IMR-90 (cell line): ENCODE results near the gene CRIP1. TPM values are rescaled to one million over a fixed set of nuclear protein-coding genes. Genes with fewer than 3 reads are reported as not detected.

Experiments used
- ATAC-seq: fragments of 200-7000 bp; cut with Tn5 transposase; 2 replicates; pipeline ENCODE4 v1.9.1; 2020; ENCODE audit warnings: low read depth, mild to moderate bottlenecking, moderate library complexity
- BruUV-seq: library from RNA; stranded (reverse); fragments of 400-500 nt; replicated peaks from 2 replicates; lab custom pipeline; 2021; lab: Mats Ljungman, UMichigan
- CTCF ChIA-PET: fragments of 300-600 bp; formaldehyde crosslinking; extraction: SDS; loops from one replicate; lab custom pipeline; 2021; ENCODE audit warnings: antibody characterized with exemption; lab: Yijun Ruan, JAX
- POLR2A ChIA-PET: fragments of 300-600 bp; sonication (Branson Sonifier 250); formaldehyde crosslinking; loops from one replicate; lab custom pipeline; 2022; ENCODE audit warnings: antibody characterized with exemption; ENCODE audit not compliant: unreplicated experiment; lab: Charles Lee
- DNase-seq: peaks from one replicate; pipeline ENCODE4 v3.0.0; 2013
- H2AFZ ChIP-seq: replicated peaks from 2 replicates; pipeline ENCODE3; 2013; ENCODE audit warnings: low read length, mild to moderate bottlenecking; ENCODE audit not compliant: poor library complexity
- H2AK5ac ChIP-seq: 2 replicates; pipeline ENCODE4 v1.6.1; 2013; ENCODE audit warnings: low read depth, low read length, inconsistent platforms
- H2AK9ac ChIP-seq: replicated peaks from 2 replicates; pipeline ENCODE3; 2013; ENCODE audit warnings: mild to moderate bottlenecking, low read depth, low read length, moderate library complexity; ENCODE audit not compliant: poor library complexity
- H2BK120ac ChIP-seq: 2 replicates; pipeline ENCODE4 v1.6.1; 2013; ENCODE audit warnings: low read depth, low read length, inconsistent platforms
- H2BK15ac ChIP-seq: 3 replicates; pipeline ENCODE4 v1.6.1; 2013; ENCODE audit warnings: low read depth, low read length, inconsistent platforms
- H2BK20ac ChIP-seq: 2 replicates; pipeline ENCODE4 v1.6.1; 2013; ENCODE audit warnings: low read depth, mild to moderate bottlenecking, inconsistent platforms, low read length, moderate library complexity
- H2BK5ac ChIP-seq: 2 replicates; pipeline ENCODE4 v1.6.1; 2013; ENCODE audit warnings: mild to moderate bottlenecking, low read depth, low read length, inconsistent platforms; ENCODE audit not compliant: poor library complexity, severe bottlenecking
- H3K14ac ChIP-seq: replicated peaks from 2 replicates; pipeline ENCODE4 v1.6.1; 2013; ENCODE audit warnings: low read depth, low read length, inconsistent platforms
- H3K18ac ChIP-seq: 2 replicates; pipeline ENCODE4 v1.6.1; 2013; ENCODE audit warnings: low read depth, low read length, control low read depth
- H3K23ac ChIP-seq: 2 replicates; pipeline ENCODE4 v1.6.1; 2013; ENCODE audit warnings: low read depth, low read length, inconsistent platforms
- H3K27ac ChIP-seq: 2 replicates; pipeline ENCODE4 v1.5.1; 2013; ENCODE audit warnings: mild to moderate bottlenecking, control low read depth, low read length; ENCODE audit not compliant: insufficient read depth
- H3K27me3 ChIP-seq: 2 replicates; pipeline ENCODE4 v1.6.1; 2013; ENCODE audit warnings: low read length; ENCODE audit not compliant: control insufficient read depth, insufficient read depth
- H3K36me3 ChIP-seq: 2 replicates; pipeline ENCODE4 v1.6.1; 2013; ENCODE audit warnings: low read length, mixed read lengths; ENCODE audit not compliant: control insufficient read depth, insufficient read depth
- H3K4ac ChIP-seq: 2 replicates; pipeline ENCODE4 v1.6.1; 2013; ENCODE audit warnings: low read depth, low read length, inconsistent platforms
- H3K4me1 ChIP-seq: 2 replicates; pipeline ENCODE4 v1.6.1; 2013; ENCODE audit warnings: low read length, mixed read lengths; ENCODE audit not compliant: control insufficient read depth, insufficient read depth
- H3K4me2 ChIP-seq: 2 replicates; pipeline ENCODE4 v1.6.1; 2013; ENCODE audit warnings: low read depth, mild to moderate bottlenecking, control low read depth, low read length, moderate library complexity
- H3K4me3 ChIP-seq: 2 replicates; pipeline ENCODE4 v1.5.1; 2013; ENCODE audit warnings: low read depth, mild to moderate bottlenecking, control low read depth, low read length, moderate library complexity; ENCODE audit not compliant: insufficient read depth
- H3K56ac ChIP-seq: 2 replicates; pipeline ENCODE4 v1.6.1; 2013; ENCODE audit warnings: low read length, inconsistent platforms; ENCODE audit not compliant: insufficient read depth; ENCODE audit errors: extremely low read depth
- H3K79me1 ChIP-seq, 2 experiments: 2 replicates each; pipeline ENCODE4 v1.6.1; 2013; ENCODE audit warnings: low read length in 2 of 2, inconsistent platforms in 1 of 2, low read depth in 1 of 2
- H3K9ac ChIP-seq: 2 replicates; pipeline ENCODE4 v1.6.1; 2013; ENCODE audit warnings: low read depth, low read length, control low read depth
- H3K9me1 ChIP-seq: 2 replicates; pipeline ENCODE4 v1.6.1; 2013; ENCODE audit warnings: low read length, inconsistent platforms; ENCODE audit not compliant: insufficient read depth
- H3K9me3 ChIP-seq: 2 replicates; pipeline ENCODE4 v1.6.1; 2013; ENCODE audit warnings: low read length; ENCODE audit not compliant: control insufficient read depth, insufficient read depth
- H4K20me1 ChIP-seq: 2 replicates; pipeline ENCODE4 v1.6.1; 2013; ENCODE audit warnings: low read length, inconsistent platforms; ENCODE audit not compliant: insufficient read depth
- H4K5ac ChIP-seq: 2 replicates; pipeline ENCODE4 v1.6.1; 2013; ENCODE audit warnings: mild to moderate bottlenecking, low read depth, low read length, control low read depth
- H4K8ac ChIP-seq, 2 experiments: 2 replicates each; pipeline ENCODE4 v1.6.1; 2013; ENCODE audit warnings: low read depth in 2 of 2, low read length in 2 of 2, control low read depth in 1 of 2, inconsistent platforms in 1 of 2
- H4K91ac ChIP-seq: 2 replicates; pipeline ENCODE4 v1.6.1; 2013; ENCODE audit warnings: low read depth, low read length, inconsistent platforms; ENCODE audit not compliant: insufficient read depth
- CEBPB ChIP-seq: IDR thresholded peaks from 2 replicates; pipeline ENCODE4 v1.6.1; 2012; ENCODE audit warnings: low read depth, low read length, improper control_type of control experiment
- MAFK ChIP-seq: IDR thresholded peaks from 2 replicates; pipeline ENCODE4 v1.6.1; 2012; ENCODE audit warnings: low read depth, low read length, improper control_type of control experiment
- MAZ ChIP-seq: IDR thresholded peaks from 2 replicates; pipeline ENCODE4 v1.6.1; 2012; ENCODE audit warnings: low read depth, mild to moderate bottlenecking, low read length, improper control_type of control experiment, moderate library complexity, borderline replicate concordance
- MXI1 ChIP-seq: IDR thresholded peaks from 2 replicates; pipeline ENCODE4 v1.6.1; 2012; ENCODE audit warnings: low read depth, mild to moderate bottlenecking, low read length, moderate library complexity, borderline replicate concordance
- NFE2L2 ChIP-seq: fragments of 150-350 bp; IDR thresholded peaks from 2 replicates; pipeline ENCODE4 v1.6.1; 2016; ENCODE audit warnings: low read depth, mild to moderate bottlenecking, low read length
- SMC3 ChIP-seq: fragments of 150-350 bp; IDR thresholded peaks from 2 replicates; pipeline ENCODE4 v1.6.1; 2016; ENCODE audit warnings: low read depth, mild to moderate bottlenecking, antibody characterized with exemption, low read length, moderate library complexity
- WGBS, 2 experiments: methylation state at CpG; one replicate each; pipeline versions ENCODE4 v1.1.5 to v1.1.7; 2013; ENCODE audit warnings: missing lambda C conversion rate in 2 of 2; ENCODE audit not compliant: insufficient read length in 1 of 2; ENCODE audit errors: extremely low coverage in 2 of 2; 5-methylcytosine and 5-hydroxymethylcytosine counted together
- dilution Hi-C: fragments of 300-500 bp; cut with HindIII; formaldehyde crosslinking; loops from one replicate; pipeline ENCODE4 v1.14.3; 2018; ENCODE audit warnings: low sequenced_read_pairs; ENCODE audit not compliant: unreplicated experiment
- in situ Hi-C: fragments of 300-500 bp; cut with MboI; formaldehyde crosslinking; loops from 3 replicates; pipeline ENCODE4 v1.14.3; 2019; ENCODE audit warnings: low sequenced_read_pairs, inconsistent platforms, mixed read lengths
- intact Hi-C: fragments of 100-400 bp; cut with micrococcal nuclease; formaldehyde crosslinking; loops from 2 replicates; pipeline ENCODE4 v1.10.0; 2022
- polyA plus RNA-seq, 3 experiments: library from polyadenylated mRNA; depleted of rRNA; stranded (reverse); fragments of >200 nt; gene quantifications; 2 replicates each; pipeline ENCODE4 v1.2.3, GENCODE V29; 2012; ENCODE audit warnings: low replicate concordance in 1 of 3
- total RNA-seq: library from RNA; depleted of rRNA; stranded (reverse); fragments of >200 nt; gene quantifications from 2 replicates; pipeline ENCODE4 v1.2.3, GENCODE V29; 2012
- TF ChIP-seq, protein P1 (sequence below): conservative IDR thresholded peaks from 2 replicates; pipeline ENCODE4 v1.5.1; 2012; ENCODE audit warnings: mild to moderate bottlenecking, low read depth, low read length, improper control_type of control experiment

Gene CRIP1
- total and polyA plus RNA-seq, 2 of the 4 experiments (the other 2 are of a cell fraction) = 0.21 TPM; not detected in 1

DNA sequence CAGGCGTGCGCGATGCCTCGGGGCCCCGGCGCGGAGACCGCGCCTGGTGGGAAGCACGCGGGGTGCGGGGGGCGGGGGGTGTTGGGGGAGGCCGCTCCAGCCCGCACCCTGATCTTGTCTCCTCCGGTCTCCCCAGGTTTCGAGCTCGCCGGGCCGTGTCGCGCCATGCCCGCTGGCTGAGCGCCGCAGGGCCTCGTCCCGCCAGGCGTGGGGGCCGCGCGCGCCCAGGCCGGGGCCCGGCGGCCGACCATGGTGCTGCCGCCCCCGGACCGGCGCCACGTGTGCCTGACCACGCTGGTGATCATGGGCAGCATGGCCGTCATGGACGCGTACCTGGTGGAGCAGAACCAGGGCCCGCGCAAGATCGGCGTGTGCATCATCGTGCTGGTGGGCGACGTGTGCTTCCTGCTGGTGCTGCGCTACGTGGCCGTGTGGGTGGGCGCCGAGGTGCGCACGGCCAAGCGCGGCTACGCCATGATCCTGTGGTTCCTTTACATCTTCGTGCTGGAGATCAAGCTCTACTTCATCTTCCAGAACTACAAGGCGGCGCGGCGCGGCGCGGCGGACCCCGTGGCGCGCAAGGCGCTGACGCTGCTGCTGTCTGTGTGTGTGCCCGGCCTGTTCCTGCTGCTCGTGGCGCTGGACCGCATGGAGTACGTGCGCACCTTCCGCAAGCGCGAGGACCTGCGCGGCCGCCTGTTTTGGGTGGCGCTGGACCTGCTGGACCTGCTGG, 42.1 kb downstream of the CRIP1 start:
- ChIA-PET POLR2A (no interaction called here), CTCF (interaction anchor here (1.0 kb wide), 1 partner anchor 19 kb away, joined by 3 read pairs; no protein-coding TSS in a partner anchor)
- Histone ChIP-seq H3K27ac (no peak overlapping the region), H3K4me2 (peak overlapping the region; percentile 53), H3K27me3 (peaks cover 1% of the 10 kb centered on the region), H2BK120ac (no peak overlapping the region), H3K56ac (no peak overlapping the region), H2AK5ac (no peak overlapping the region), H4K5ac (no peak overlapping the region), H3K4me1 (peaks cover 9% of the 10 kb centered on the region; the same call in 1 of the 2 replicates), H2BK15ac (no peak overlapping the region), H2BK5ac (no peak overlapping the region), H4K8ac (0 out of 4 replicates have a peak overlapping the region, but pooled peaks of 1 of the 2 experiments have one; percentile 40), H3K79me1 (no peaks in the 10 kb centered on the region), H4K20me1 (0 out of 2 replicates have a peak, but pooled peaks cover 3% of the 10 kb centered on the region), H3K23ac (no peak overlapping the region), H3K9ac (no peak overlapping the region), H4K91ac (no peak overlapping the region), H3K36me3 (no peaks in the 10 kb centered on the region), H2BK20ac (no peak overlapping the region), H3K9me3 (no peaks in the 10 kb centered on the region), H2AK9ac (peak overlapping the region; percentile 89), H3K4me3 (peak overlapping the region; percentile 4; the same call in 1 of the 2 replicates), H3K14ac (no peak overlapping the region), H3K18ac (no peak overlapping the region), H2AFZ (peak overlapping the region; percentile 96), H3K4ac (no peak overlapping the region), H3K9me1 (no peaks in the 10 kb centered on the region)
- 33% methylated on average over 50 of the region's 89 CpGs; no CpG with 5 or more reads in 1 of the 2 experiments for WGBS, 2 experiments
- TF ChIP-seq, protein P1, sequence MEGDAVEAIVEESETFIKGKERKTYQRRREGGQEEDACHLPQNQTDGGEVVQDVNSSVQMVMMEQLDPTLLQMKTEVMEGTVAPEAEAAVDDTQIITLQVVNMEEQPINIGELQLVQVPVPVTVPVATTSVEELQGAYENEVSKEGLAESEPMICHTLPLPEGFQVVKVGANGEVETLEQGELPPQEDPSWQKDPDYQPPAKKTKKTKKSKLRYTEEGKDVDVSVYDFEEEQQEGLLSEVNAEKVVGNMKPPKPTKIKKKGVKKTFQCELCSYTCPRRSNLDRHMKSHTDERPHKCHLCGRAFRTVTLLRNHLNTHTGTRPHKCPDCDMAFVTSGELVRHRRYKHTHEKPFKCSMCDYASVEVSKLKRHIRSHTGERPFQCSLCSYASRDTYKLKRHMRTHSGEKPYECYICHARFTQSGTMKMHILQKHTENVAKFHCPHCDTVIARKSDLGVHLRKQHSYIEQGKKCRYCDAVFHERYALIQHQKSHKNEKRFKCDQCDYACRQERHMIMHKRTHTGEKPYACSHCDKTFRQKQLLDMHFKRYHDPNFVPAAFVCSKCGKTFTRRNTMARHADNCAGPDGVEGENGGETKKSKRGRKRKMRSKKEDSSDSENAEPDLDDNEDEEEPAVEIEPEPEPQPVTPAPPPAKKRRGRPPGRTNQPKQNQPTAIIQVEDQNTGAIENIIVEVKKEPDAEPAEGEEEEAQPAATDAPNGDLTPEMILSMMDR = no peak
- TF ChIP-seq CEBPB = no peak
- no peak for TF ChIP-seq MXI1
- TF ChIP-seq MAZ = no peak
- TF ChIP-seq NFE2L2 = no peak
- TF ChIP-seq SMC3 = no peak
- no peak for TF ChIP-seq MAFK
- in situ Hi-C loops (no loop called here), intact Hi-C loops (loop anchor here (1.0 to 5.0 kb wide), 3 partner anchors 36 to 80 kb away; partner anchors contain the start of gene TEDC1), dilution Hi-C loops (no loop called here)
- DNase-seq (no peak), ATAC-seq (peak; percentile 1)
- BruUV-seq = no TSS peak
